Thyroid gland (tissue), 4 donors: ENCODE results near the gene PRKCA. TPM values are rescaled to one million over a fixed set of nuclear protein-coding genes. Genes with fewer than 3 reads are reported as not detected.

Source experiments
- DNase-seq, 2 donors: peaks; one replicate each; pipeline ENCODE4 v3.0.0-alpha.2; 2019
- H3K27ac ChIP-seq, 3 donors: fragments of 200-600 bp; sonication (generic); 1 replicate in 2 of 3; 2 replicates in 1 of 3; pipeline ENCODE4 v1.5.1; 2016 to 2019; ENCODE audit warnings: mild to moderate bottlenecking in 1 of 3, moderate library complexity in 1 of 3
- H3K27me3 ChIP-seq: fragments of 200-600 bp; sonication (generic); one replicate; pipeline ENCODE4 v1.5.1; 2019
- H3K36me3 ChIP-seq, 2 donors: fragments of 200-600 bp; sonication (generic); one replicate each; pipeline ENCODE4 v1.5.1; 2016 to 2019
- H3K4me1 ChIP-seq, 2 donors: fragments of 200-600 bp; sonication (generic); one replicate each; pipeline ENCODE4 v1.5.1; 2017 to 2019
- H3K4me3 ChIP-seq, 3 donors: fragments of 200-600 bp; sonication (generic); replicated peaks in 1 of 3; 1 replicate in 2 of 3; 2 replicates in 1 of 3; pipeline ENCODE4 v1.5.1; 2016; ENCODE audit warnings: mild to moderate bottlenecking in 1 of 3
- H3K9me3 ChIP-seq: fragments of 200-600 bp; sonication (generic); one replicate; pipeline ENCODE4 v1.5.1; 2017
- CTCF ChIP-seq, 6 experiments: fragments of 200-600 bp in 3 of 6; fragments of 450-650 bp in 3 of 6; sonication (generic) in 3 of 6; IDR thresholded peaks; one replicate each; pipeline ENCODE4 v1.5.1; 2016 to 2019; ENCODE audit warnings: antibody characterized with exemption in 6 of 6, mild to moderate bottlenecking in 2 of 6, inconsistent platforms in 1 of 6, moderate library complexity in 1 of 6
- POLR2A ChIP-seq, 2 donors: fragments of 450-650 bp; IDR thresholded peaks; one replicate each; pipeline ENCODE4 v1.6.1; 2017; ENCODE audit warnings: antibody characterized with exemption in 2 of 2, mild to moderate bottlenecking in 2 of 2, moderate library complexity in 1 of 2
- WGBS, 2 donors: methylation state at CpG; one replicate each; pipeline ENCODE4 v1.1.5; 2017; 5-methylcytosine and 5-hydroxymethylcytosine counted together
- intact Hi-C: fragments of 100-400 bp; cut with DNase I; formaldehyde crosslinking; loops from one replicate; pipeline ENCODE4 v1.15.1; 2023
- total RNA-seq, 4 donors: library from RNA; depleted of rRNA; stranded (reverse); fragments of >200 nt; gene quantifications; one replicate each; pipeline ENCODE4 v1.2.3, GENCODE V29; 2016

Gene PRKCA
- total RNA-seq, 4 donors from 2014 or later: 6.7 to 24.2 (median 15.3) TPM

DNA sequence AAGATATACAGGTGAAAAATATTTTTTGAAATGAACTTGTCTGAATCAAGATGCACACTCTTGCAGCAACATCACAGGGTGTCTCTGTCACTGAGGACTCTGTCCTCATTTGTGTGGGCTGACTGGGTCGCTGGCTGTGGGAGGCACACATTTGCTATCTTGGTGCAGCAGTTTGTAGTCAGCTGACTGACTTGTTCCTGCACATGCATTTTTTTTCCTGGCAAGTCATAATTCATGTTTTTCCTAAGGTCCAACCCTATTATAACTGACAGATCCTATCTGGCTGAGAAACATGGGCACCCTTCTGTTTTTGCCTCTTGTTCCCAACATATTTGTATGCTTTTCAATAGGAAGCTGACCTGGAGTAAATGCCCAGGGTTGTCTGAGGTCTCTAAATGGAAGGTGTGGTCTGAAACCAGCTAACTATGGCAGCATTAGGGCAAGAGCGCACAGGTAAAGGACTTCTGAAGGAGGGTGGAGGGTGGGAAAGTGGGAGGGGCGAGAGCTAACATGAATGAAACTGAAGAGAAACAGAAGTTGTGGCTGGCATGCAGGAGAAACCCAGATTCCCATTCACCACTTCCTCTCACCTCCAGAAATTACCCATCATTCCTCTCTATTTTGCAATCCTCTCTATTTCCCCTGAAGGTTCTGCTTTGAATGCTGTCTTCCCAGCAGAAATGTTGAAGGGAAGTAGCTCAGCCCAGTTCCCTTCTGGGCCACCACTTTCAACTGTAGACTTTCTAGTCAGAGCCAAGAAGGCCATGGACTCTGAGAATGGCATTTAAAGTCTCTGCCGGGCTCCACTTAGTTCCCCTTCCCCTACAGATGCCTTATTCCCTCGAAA, 166.1 kb downstream of the PRKCA start:
- DNase-seq: no peak
- H3K4me1 ChIP-seq: peaks cover 12 to 18% of the 10 kb centered on the region in 2 donors

DNA sequence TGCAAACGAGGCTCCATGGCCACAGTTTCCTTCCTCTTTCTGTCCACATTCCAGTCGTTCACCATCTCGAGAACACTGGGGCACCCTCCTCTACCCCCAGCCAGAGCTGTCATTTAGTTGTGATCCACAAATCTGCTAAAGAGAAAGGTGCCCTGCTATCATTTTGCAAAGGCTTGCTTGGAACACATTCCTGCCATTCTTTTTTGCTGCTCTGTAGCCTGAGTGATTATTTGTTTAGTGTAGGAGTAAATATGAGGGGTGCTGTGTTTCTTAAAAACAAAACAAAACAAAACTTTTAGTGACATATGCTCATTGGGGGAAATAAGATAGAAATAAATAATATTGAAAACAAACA, 166.7 kb downstream of the PRKCA start:
- Histone ChIP-seq H3K9me3 (no peaks in the 10 kb centered on the region), H3K27me3 (no peaks in the 10 kb centered on the region), H3K4me1 (peaks cover 12 to 18% of the 10 kb centered on the region in 2 donors), H3K27ac (no peak overlapping the region), H3K36me3 (no peaks in the 10 kb centered on the region), H3K4me3 (no peak overlapping the region)
- intact Hi-C loops: no loop called here
- WGBS, 2 donors: 53 to 59% methylated on average over 3 of the region's 3 CpGs
- DNase-seq: no peak
- TF ChIP-seq CTCF (IDR thresholded peaks at IDR 0.05) (no peak), POLR2A (IDR thresholded peaks at IDR 0.05) (no peak)

More for the DNA sequence above, 166.1 kb downstream of the PRKCA start:
- Histone ChIP-seq H3K27me3 (no peaks in the 10 kb centered on the region), H3K27ac (no peak overlapping the region), H3K36me3 (no peaks in the 10 kb centered on the region), H3K4me3 (no peak overlapping the region), H3K9me3 (no peaks in the 10 kb centered on the region)
- TF ChIP-seq POLR2A (IDR thresholded peaks at IDR 0.05): no peak
- TF ChIP-seq CTCF (IDR thresholded peaks at IDR 0.05): no peak
- WGBS, 2 donors: 73 to 78% methylated on average over 5 of the region's 5 CpGs
- intact Hi-C loops: no loop called here

- intact Hi-C loops: no loop called here
- H3K4me1 ChIP-seq: peaks cover 12 to 18% of the 10 kb centered on the region in 2 donors
Measured at GRCh38 chr17:66469461-66469860, 167.0 kb downstream of the PRKCA start.

DNA sequence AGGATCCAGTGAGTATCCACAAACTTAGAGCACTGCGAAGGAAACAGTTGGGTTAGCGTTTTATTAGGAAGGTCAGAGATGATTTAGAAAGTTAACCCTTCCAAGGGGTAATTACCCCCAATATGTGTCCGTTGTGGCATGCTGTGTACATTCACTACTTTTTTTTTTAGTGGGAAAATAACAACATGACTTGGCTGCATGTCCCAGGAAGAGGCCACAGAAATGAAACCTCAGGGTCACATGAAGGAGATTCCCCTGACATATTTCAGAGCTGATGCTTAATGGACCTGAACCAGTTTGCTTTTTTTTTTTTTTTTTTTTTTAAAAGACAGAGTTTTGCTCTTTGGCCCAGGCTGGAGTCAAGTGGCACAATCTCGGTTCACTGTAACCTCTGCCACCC, 167.5 kb downstream of the PRKCA start:
- Histone ChIP-seq H3K4me1 (peaks cover 12 to 18% of the 10 kb centered on the region in 2 donors), H3K27ac (no peak overlapping the region), H3K27me3 (no peaks in the 10 kb centered on the region), H3K36me3 (no peaks in the 10 kb centered on the region), H3K4me3 (no peak overlapping the region), H3K9me3 (no peaks in the 10 kb centered on the region)
- 31 to 44% methylated on average over 4 of the region's 4 CpGs for WGBS, 2 donors
- TF ChIP-seq POLR2A (IDR thresholded peaks at IDR 0.05): no peak
- no peak for DNase-seq
- intact Hi-C loops: no loop called here

More at GRCh38 chr17:66469461-66469860, 167.0 kb downstream of the PRKCA start:
- Histone ChIP-seq H3K36me3 (no peaks in the 10 kb centered on the region), H3K9me3 (no peaks in the 10 kb centered on the region), H3K27ac (no peak overlapping the region), H3K4me3 (no peak overlapping the region), H3K27me3 (no peaks in the 10 kb centered on the region)
- no peak for DNase-seq
- no peak for TF ChIP-seq CTCF (IDR thresholded peaks at IDR 0.05)
- TF ChIP-seq POLR2A (IDR thresholded peaks at IDR 0.05): no peak
- 57 to 74% methylated on average over 1 of the region's 1 CpG for WGBS, 2 donors

DNA sequence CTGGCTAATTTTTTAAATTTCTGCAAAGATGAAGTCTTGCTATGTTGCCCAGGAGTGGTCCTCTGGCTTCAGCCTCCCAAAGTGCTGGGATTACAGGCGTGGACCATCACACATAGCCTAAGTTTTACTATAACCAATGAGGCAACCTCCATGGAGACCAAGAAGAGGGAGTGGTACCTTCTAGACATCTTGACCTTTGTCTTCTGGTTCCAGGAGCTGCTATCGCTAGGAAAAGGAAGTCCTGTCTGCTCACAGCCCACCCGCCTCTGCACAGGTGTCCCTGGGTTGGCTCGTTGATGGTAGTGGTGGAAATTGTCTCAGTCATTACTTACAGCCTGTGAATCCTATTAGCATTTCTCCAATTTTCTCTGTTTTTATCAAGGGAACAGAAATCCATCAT, 169.7 kb downstream of the PRKCA start:
- no peaks in the 10 kb centered on the region for H3K36me3 ChIP-seq
- H3K4me1 ChIP-seq: peaks cover 9 to 11% of the 10 kb centered on the region in 2 donors
- H3K4me3 ChIP-seq: no peak overlapping the region
- no peak for DNase-seq
- WGBS, 2 donors: 88 to 100% methylated on average over 4 of the region's 4 CpGs
- intact Hi-C loops: no loop called here
- no peaks in the 10 kb centered on the region for H3K27me3 ChIP-seq
- H3K9me3 ChIP-seq: no peaks in the 10 kb centered on the region
- no peak for TF ChIP-seq POLR2A (IDR thresholded peaks at IDR 0.05)
- no peak for TF ChIP-seq CTCF (IDR thresholded peaks at IDR 0.05)
- no peak overlapping the region for H3K27ac ChIP-seq
